Small intestine (tissue), 7 donors: ENCODE measurements around the gene DAPK1. TPM values are rescaled to one million over a fixed set of nuclear protein-coding genes. Genes with fewer than 3 reads are reported as not detected.

Source experiments
- DNase-seq, 2 donors: peaks; one replicate each; pipeline versions ENCODE4 v3.0.0 to v3.0.0-alpha.2; 2013
- FAIRE-seq: peaks from 2 replicates; lab custom pipeline; 2012; peaks lifted over from hg19 to GRCh38; lab: Jason Lieb, UNC
- H3K27ac ChIP-seq, 3 donors: one replicate each; pipeline ENCODE4 v1.5.1; 2013; ENCODE audit warnings: low read length in 2 of 3, mild to moderate bottlenecking in 2 of 3, control low read depth in 1 of 3, inconsistent platforms in 1 of 3, low read depth in 1 of 3, moderate library complexity in 1 of 3
- H3K27me3 ChIP-seq, 3 donors: one replicate each; pipeline ENCODE4 v1.6.1; 2013; ENCODE audit warnings: low read length in 3 of 3, inconsistent platforms in 1 of 3; ENCODE audit not compliant: control insufficient read depth in 3 of 3, insufficient read depth in 3 of 3
- H3K36me3 ChIP-seq, 3 donors: one replicate each; pipeline ENCODE4 v1.6.1; 2013; ENCODE audit warnings: low read length in 3 of 3, inconsistent platforms in 1 of 3, low read depth in 1 of 3, mild to moderate bottlenecking in 1 of 3, moderate library complexity in 1 of 3; ENCODE audit not compliant: control insufficient read depth in 3 of 3, insufficient read depth in 2 of 3
- H3K4me1 ChIP-seq, 3 donors: one replicate each; pipeline ENCODE4 v1.6.1; 2013; ENCODE audit warnings: low read length in 2 of 3, inconsistent platforms in 1 of 3, low read depth in 1 of 3, mild to moderate bottlenecking in 1 of 3, moderate library complexity in 1 of 3; ENCODE audit not compliant: control insufficient read depth in 3 of 3, insufficient read depth in 2 of 3
- H3K4me3 ChIP-seq, 3 donors: one replicate each; pipeline ENCODE4 v1.5.1; 2013; ENCODE audit warnings: low read length in 3 of 3, control low read depth in 1 of 3, inconsistent platforms in 1 of 3, low read depth in 1 of 3, mild to moderate bottlenecking in 1 of 3, moderate library complexity in 1 of 3
- H3K9me3 ChIP-seq, 2 donors: one replicate each; pipeline ENCODE4 v1.6.1; 2013; ENCODE audit warnings: low read depth in 1 of 2, low read length in 1 of 2; ENCODE audit not compliant: control insufficient read depth in 2 of 2, insufficient read depth in 1 of 2
- WGBS, 3 donors: extraction: QIAGEN DNeasy Blood & Tissue Kit; methylation state at CpG; one replicate each; pipeline ENCODE4 v1.1.7; 2013; 5-methylcytosine and 5-hydroxymethylcytosine counted together
- polyA plus RNA-seq, 4 donors: library from polyadenylated mRNA; stranded (reverse) in 3 of 4; unstranded in 1 of 4; fragments of 200-250 nt in 3 of 4; fragments of 120-200 nt in 1 of 4; gene quantifications; one replicate each; pipeline versions ENCODE4 v1.2.1 to v1.2.3, GENCODE V29; 2013
- donor health status: healthy with polysubstance abuse.
- donor health status: control.
- donor health status: control.
- donor health status: Bipolar disorder and iron deficiency.
- donor health status: healthy.

The DAPK1 gene
- polyA plus RNA-seq, 4 donors = 6.8 to 21.7 (median 9.6) TPM

- WGBS, 3 donors = 75 to 84% (median 83%) methylated on average over 3 of the region's 3 CpGs
- H3K9me3 ChIP-seq = no peaks in the 10 kb centered on the region
- DNase-seq = no peak
- H3K27me3 ChIP-seq = peaks cover 0 to 4% (median 0%) of the 10 kb centered on the region in 3 donors
- H3K4me3 ChIP-seq = no peak overlapping the region
- FAIRE-seq = no peak
- peaks cover 0 to 13% (median 0%) of the 10 kb centered on the region in 3 donors for H3K36me3 ChIP-seq
- no peaks in the 10 kb centered on the region for H3K4me1 ChIP-seq
- no peak overlapping the region for H3K27ac ChIP-seq
Measured at GRCh38 chr9:87618931-87619330, 121.3 kb downstream of the DAPK1 start.

- DNase-seq (no peak), FAIRE-seq (no peak)
- WGBS, 3 donors = 87 to 94% (median 93%) methylated on average over 8 of the region's 8 CpGs
- no peaks in the 10 kb centered on the region for H3K4me1 ChIP-seq
- no peaks in the 10 kb centered on the region for H3K9me3 ChIP-seq
- peaks cover 0 to 4% (median 0%) of the 10 kb centered on the region in 3 donors for H3K27me3 ChIP-seq
- no peak overlapping the region for H3K27ac ChIP-seq
- no peak overlapping the region for H3K4me3 ChIP-seq
- peaks cover 0 to 13% (median 0%) of the 10 kb centered on the region in 3 donors for H3K36me3 ChIP-seq
Measured at GRCh38 chr9:87619346-87619745, 121.7 kb downstream of the DAPK1 start.

GRCh38 chr9:87620731-87621322 lies 123.2 kb downstream of the DAPK1 start:
- WGBS, 3 donors = 72 to 89% (median 84%) methylated on average over 4 of the region's 4 CpGs
- H3K4me1 ChIP-seq = no peaks in the 10 kb centered on the region
- H3K27ac ChIP-seq = no peak overlapping the region
- peaks cover 0 to 8% (median 0%) of the 10 kb centered on the region in 3 donors for H3K36me3 ChIP-seq
- DNase-seq (no peak), FAIRE-seq (no peak)
- no peaks in the 10 kb centered on the region for H3K9me3 ChIP-seq
- H3K27me3 ChIP-seq = peaks cover 0 to 4% (median 0%) of the 10 kb centered on the region in 3 donors
- no peak overlapping the region for H3K4me3 ChIP-seq

- peaks cover 0 to 6% (median 0%) of the 10 kb centered on the region in 3 donors for H3K36me3 ChIP-seq
- WGBS, 3 donors = 89 to 94% (median 91%) methylated on average over 4 of the region's 4 CpGs
- H3K9me3 ChIP-seq = no peaks in the 10 kb centered on the region
- FAIRE-seq (no peak), DNase-seq (no peak)
- H3K27ac ChIP-seq = no peak overlapping the region
- no peaks in the 10 kb centered on the region for H3K4me1 ChIP-seq
- no peaks in the 10 kb centered on the region for H3K27me3 ChIP-seq
- H3K4me3 ChIP-seq = no peak overlapping the region
Measured at GRCh38 chr9:87622098-87622497, 124.4 kb downstream of the DAPK1 start.

GRCh38 chr9:87622923-87623322 lies 125.3 kb downstream of the DAPK1 start:
- no peak for FAIRE-seq
- no peaks in the 10 kb centered on the region for H3K9me3 ChIP-seq
- peaks cover 0 to 4% (median 0%) of the 10 kb centered on the region in 3 donors for H3K36me3 ChIP-seq
- WGBS, 3 donors = 95 to 100% (median 98%) methylated on average over 2 of the region's 2 CpGs
- no peaks in the 10 kb centered on the region for H3K27me3 ChIP-seq
- no peak for DNase-seq
- H3K4me3 ChIP-seq = no peak overlapping the region
- no peak overlapping the region for H3K27ac ChIP-seq
- no peaks in the 10 kb centered on the region for H3K4me1 ChIP-seq

- WGBS, 3 donors = 91 to 95% (median 95%) methylated on average over 6 of the region's 6 CpGs
Measured at GRCh38 chr9:87628346-87628745, 130.7 kb downstream of the DAPK1 start.

GRCh38 chr9:87629104-87629503 lies 131.4 kb downstream of the DAPK1 start:
- H3K27ac ChIP-seq = no peak overlapping the region
- DNase-seq (no peak), FAIRE-seq (no peak)
- H3K36me3 ChIP-seq = peaks cover 0 to 5% (median 0%) of the 10 kb centered on the region in 3 donors
- H3K4me1 ChIP-seq = no peaks in the 10 kb centered on the region
- peaks cover 0 to 7% of the 10 kb centered on the region in 2 donors for H3K9me3 ChIP-seq
- 75 to 94% (median 91%) methylated on average over 6 of the region's 6 CpGs for WGBS, 3 donors
- no peak overlapping the region for H3K4me3 ChIP-seq
- no peaks in the 10 kb centered on the region for H3K27me3 ChIP-seq

More at GRCh38 chr9:87628346-87628745, 130.7 kb downstream of the DAPK1 start:
- peaks cover 0 to 7% of the 10 kb centered on the region in 2 donors for H3K9me3 ChIP-seq
- H3K4me3 ChIP-seq = no peak overlapping the region
- FAIRE-seq (no peak), DNase-seq (no peak)
- H3K27ac ChIP-seq = no peak overlapping the region
- peaks cover 0 to 5% (median 0%) of the 10 kb centered on the region in 3 donors for H3K36me3 ChIP-seq
- H3K4me1 ChIP-seq = no peaks in the 10 kb centered on the region
- no peaks in the 10 kb centered on the region for H3K27me3 ChIP-seq

GRCh38 chr9:87630266-87630665 lies 132.6 kb downstream of the DAPK1 start:
- 88 to 92% (median 92%) methylated on average over 3 of the region's 3 CpGs for WGBS, 3 donors

More at GRCh38 chr9:87630266-87630665, 132.6 kb downstream of the DAPK1 start:
- Histone ChIP-seq H3K4me3 (no peak overlapping the region), H3K4me1 (no peaks in the 10 kb centered on the region), H3K27ac (no peak overlapping the region), H3K27me3 (no peaks in the 10 kb centered on the region), H3K9me3 (peaks cover 0 to 7% of the 10 kb centered on the region in 2 donors), H3K36me3 (peaks cover 0 to 8% (median 0%) of the 10 kb centered on the region in 3 donors)
- DNase-seq (no peak), FAIRE-seq (no peak)
